Measurements from ENCODE around the gene UBL4A.

The UBL4A gene

DNA sequence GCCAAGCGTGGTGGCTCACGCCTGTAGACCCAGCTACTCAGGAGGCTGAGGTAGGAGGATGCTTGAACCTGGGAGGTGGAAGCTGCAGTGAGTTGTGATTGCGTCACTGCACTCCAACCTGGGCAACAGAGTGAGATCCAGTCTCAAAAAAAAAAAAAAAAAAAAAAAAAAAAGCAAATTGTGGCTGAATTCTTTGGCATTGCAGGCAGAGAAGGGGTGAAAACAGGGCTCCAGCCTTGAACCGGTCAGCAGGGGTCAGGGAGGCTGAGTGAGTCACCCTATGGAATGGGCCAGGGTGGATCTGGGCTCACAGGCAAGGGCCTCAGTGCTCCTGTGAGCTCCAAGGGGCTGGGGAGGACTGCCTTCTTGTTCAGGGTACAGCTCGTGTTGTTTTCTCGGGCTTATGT lies 42.8 kb upstream of the UBL4A start:
- DNase-seq (ENCODE audit: low read depth) = no peak
- no peak overlapping the region for H3K4me3 ChIP-seq (ENCODE audit: low read depth, low read length)
- TF ChIP-seq, protein P1, sequence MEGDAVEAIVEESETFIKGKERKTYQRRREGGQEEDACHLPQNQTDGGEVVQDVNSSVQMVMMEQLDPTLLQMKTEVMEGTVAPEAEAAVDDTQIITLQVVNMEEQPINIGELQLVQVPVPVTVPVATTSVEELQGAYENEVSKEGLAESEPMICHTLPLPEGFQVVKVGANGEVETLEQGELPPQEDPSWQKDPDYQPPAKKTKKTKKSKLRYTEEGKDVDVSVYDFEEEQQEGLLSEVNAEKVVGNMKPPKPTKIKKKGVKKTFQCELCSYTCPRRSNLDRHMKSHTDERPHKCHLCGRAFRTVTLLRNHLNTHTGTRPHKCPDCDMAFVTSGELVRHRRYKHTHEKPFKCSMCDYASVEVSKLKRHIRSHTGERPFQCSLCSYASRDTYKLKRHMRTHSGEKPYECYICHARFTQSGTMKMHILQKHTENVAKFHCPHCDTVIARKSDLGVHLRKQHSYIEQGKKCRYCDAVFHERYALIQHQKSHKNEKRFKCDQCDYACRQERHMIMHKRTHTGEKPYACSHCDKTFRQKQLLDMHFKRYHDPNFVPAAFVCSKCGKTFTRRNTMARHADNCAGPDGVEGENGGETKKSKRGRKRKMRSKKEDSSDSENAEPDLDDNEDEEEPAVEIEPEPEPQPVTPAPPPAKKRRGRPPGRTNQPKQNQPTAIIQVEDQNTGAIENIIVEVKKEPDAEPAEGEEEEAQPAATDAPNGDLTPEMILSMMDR (IDR thresholded peaks at IDR 0.05; ENCODE audit: control insufficient read depth, extremely low read depth, insufficient read depth) = no peak

- DNase-seq (ENCODE audit: low read depth) = no peak
- TF ChIP-seq, protein P1 (IDR thresholded peaks at IDR 0.05; ENCODE audit: control insufficient read depth, extremely low read depth, insufficient read depth) = peak; percentile 59
- H3K4me3 ChIP-seq (ENCODE audit: low read depth, low read length) = peak overlapping the region; percentile 1; the same call in 1 of the 2 replicates
These were observed 40.7 kb upstream of the UBL4A start for GRCh38 chrX:154526901-154527675.

GRCh38 chrX:154525606-154526490 lies 39.4 kb upstream of the UBL4A start:
- DNase-seq (ENCODE audit: low read depth) = no peak
- TF ChIP-seq, protein P1 (IDR thresholded peaks at IDR 0.05; ENCODE audit: control insufficient read depth, extremely low read depth, insufficient read depth) = no peak
- no peak overlapping the region for H3K4me3 ChIP-seq (ENCODE audit: low read depth, low read length)

DNA sequence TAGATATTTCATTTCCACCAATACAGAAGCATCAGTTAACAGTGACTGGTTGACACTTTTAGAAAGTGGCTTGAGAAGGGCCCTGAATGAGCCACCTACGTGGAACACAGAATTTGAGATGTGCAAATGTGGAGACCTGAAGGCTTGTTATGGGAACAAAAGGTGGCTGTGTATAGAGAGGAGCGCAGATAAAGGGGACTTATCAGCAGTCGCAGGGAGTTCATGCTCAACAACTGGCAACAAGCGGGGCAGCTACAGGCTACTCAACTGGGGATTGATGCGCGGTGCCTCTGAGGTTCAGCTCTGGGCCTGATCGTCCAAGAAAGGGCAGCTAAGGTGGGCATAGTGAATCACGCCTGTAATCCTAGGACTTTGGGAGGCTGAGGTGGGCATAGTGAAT lies 33.0 kb upstream of the UBL4A start:
- no peak for DNase-seq (ENCODE audit: low read depth)
- TF ChIP-seq, protein P1 (IDR thresholded peaks at IDR 0.05; ENCODE audit: control insufficient read depth, extremely low read depth, insufficient read depth) = no peak
- H3K4me3 ChIP-seq (ENCODE audit: low read depth, low read length) = no peak overlapping the region

DNA sequence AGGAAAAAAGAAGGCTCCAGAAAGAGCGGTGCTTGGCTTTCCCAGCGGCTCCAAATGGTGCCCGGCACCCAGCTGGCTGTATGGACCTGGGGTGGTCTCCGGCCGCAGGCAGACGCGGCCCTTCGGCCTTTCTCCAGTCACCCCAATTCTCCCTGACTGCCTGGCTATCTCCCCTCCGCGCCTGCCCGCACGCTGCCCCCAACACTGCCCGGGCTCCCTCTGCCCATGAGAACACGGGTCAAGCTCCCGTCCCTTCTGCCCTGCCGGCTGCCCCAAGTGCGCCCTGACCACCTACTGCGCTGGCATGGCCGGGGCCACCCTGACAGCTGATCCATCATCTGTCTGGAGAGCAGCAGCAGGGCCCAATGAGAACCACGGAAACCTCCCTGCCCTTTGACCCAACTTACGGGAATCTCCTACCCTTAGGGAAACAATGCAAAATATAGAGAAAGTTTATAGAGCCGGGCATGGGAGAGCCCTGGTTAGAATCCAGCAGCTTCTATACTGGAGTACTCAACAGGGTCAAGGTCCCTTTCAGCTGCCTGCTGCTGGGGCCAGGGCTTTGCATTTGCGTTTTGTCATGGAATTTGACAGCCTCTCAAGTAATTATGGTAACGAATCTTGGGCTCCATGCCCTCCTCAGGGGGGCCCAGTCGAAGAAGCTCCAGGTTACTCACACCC lies 30.8 kb upstream of the UBL4A start:
- H3K4me3 ChIP-seq (ENCODE audit: low read depth, low read length) = no peak overlapping the region; the same call in 1 of the 2 replicates
- TF ChIP-seq, protein P1 (IDR thresholded peaks at IDR 0.05; ENCODE audit: control insufficient read depth, extremely low read depth, insufficient read depth) = no peak

DNA sequence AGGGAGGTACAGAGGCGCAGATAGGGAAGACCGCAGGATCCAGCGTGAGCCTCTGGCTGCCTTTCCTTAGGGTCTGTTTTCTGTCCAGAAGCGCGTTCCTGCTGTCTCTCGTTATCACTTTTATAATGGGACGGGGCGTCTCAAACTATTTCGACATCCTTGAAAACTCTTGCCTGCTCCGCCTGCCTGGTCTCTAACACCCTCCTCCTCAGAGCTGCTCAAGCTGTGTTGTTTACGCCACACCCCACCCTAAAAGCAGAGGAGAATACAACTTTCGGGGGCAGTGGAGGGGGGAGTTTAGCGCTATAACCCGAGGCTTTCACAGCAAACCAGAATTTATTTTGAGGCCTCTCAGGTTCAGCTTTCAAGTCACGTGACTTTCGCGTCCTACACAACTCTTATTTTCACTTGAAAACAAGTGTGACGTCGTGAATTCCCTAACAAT lies 30.3 kb upstream of the UBL4A start:
- no peak for DNase-seq (ENCODE audit: low read depth)
- TF ChIP-seq, protein P1 (IDR thresholded peaks at IDR 0.05; ENCODE audit: control insufficient read depth, extremely low read depth, insufficient read depth) = no peak
- peak overlapping the region; percentile 56 for H3K4me3 ChIP-seq (ENCODE audit: low read depth, low read length)

More for the DNA sequence above, 30.8 kb upstream of the UBL4A start:
- no peak for DNase-seq (ENCODE audit: low read depth)
